ENCODE data around the gene DSG2.

DNA sequence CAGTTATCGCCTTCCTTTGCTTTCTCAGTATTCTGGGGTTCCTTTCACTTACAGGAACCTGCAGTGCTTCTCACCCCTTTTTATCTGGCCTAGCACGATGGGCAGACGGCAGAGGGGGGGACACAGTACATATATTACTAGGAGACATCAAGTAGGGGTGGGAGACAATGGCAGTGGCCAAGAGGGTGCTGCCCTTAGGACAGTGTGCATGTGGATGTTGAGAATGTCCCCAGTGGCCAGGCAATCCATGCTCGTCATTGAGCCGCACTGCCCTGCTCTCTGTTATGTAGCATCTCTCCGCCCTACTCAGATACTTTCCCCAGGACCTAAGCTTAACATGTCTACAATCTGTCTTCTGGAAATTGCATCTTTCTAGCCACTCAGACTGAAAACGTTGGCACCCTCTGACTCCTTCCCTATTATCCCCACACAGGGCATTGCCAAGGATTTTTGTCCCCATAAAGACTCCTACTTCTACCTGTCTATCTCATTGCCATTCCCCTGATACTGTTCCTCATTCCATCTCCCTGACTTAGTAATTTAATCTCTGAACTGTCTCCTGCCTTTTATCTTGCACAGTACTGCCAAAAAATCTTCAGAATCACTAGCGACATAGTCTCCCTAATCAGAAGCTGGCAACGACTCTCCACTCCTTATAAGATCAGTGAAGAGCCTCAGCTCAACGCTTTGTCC lies 6.6 kb downstream of the DSG2 start:
- TF ChIP-seq REST (IDR thresholded peaks at IDR 0.05; ENCODE audit: low read depth) (no peak), EZH2 (IDR thresholded peaks at IDR 0.05) (no peak), CTCF (IDR thresholded peaks at IDR 0.05 in 2 of 3, conservative IDR thresholded peaks at IDR 0.05 in 1 of 3; ENCODE audit: borderline replicate concordance in 1 of 3, insufficient read depth in 1 of 3, low read depth in 2 of 3, low read length in 2 of 3) (no peak), ATF3 (IDR thresholded peaks at IDR 0.05) (no peak), EZH2phosphoT487 (IDR thresholded peaks at IDR 0.05; ENCODE audit: borderline replicate concordance) (no peak), EGR1 (IDR thresholded peaks at IDR 0.05; ENCODE audit: low read depth) (no peak), SIN3A (IDR thresholded peaks at IDR 0.05; ENCODE audit: low read depth) (no peak), YY1 (IDR thresholded peaks at IDR 0.05; ENCODE audit: extremely low read depth, insufficient replicate concordance, low read depth, low read length) (no peak), RAD21 (IDR thresholded peaks at IDR 0.05; ENCODE audit: low read depth) (no peak)
- TF ChIP-seq, protein P1, sequence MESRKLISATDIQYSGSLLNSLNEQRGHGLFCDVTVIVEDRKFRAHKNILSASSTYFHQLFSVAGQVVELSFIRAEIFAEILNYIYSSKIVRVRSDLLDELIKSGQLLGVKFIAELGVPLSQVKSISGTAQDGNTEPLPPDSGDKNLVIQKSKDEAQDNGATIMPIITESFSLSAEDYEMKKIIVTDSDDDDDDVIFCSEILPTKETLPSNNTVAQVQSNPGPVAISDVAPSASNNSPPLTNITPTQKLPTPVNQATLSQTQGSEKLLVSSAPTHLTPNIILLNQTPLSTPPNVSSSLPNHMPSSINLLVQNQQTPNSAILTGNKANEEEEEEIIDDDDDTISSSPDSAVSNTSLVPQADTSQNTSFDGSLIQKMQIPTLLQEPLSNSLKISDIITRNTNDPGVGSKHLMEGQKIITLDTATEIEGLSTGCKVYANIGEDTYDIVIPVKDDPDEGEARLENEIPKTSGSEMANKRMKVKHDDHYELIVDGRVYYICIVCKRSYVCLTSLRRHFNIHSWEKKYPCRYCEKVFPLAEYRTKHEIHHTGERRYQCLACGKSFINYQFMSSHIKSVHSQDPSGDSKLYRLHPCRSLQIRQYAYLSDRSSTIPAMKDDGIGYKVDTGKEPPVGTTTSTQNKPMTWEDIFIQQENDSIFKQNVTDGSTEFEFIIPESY (IDR thresholded peaks at IDR 0.05; ENCODE audit: extremely low read depth, insufficient replicate concordance, low read length), result no peak

Data from HCT116 (cell line).